ENCODE results near the gene FILIP1L.

DNA sequence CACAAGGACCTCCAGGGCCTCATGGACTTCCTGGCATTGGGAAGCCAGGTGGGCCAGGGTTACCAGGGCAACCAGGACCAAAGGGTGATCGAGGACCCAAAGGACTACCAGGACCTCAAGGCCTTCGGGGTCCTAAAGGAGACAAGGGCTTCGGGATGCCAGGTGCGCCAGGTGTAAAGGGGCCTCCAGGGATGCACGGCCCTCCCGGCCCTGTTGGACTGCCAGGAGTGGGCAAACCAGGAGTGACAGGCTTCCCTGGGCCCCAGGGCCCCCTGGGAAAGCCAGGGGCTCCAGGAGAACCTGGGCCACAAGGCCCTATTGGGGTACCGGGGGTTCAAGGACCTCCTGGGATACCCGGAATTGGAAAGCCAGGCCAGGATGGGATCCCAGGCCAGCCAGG, 319.8 kb downstream of the FILIP1L start:
- TF ChIP-seq ZNF138 (CRISPR knock-in tag; IDR thresholded peaks at IDR 0.05; ENCODE audit: low read depth) = no peak
- TF ChIP-seq ZFP82 (CRISPR knock-in tag; IDR thresholded peaks at IDR 0.05; ENCODE audit: borderline replicate concordance) = no peak
- no peak for TF ChIP-seq EED (CRISPR knock-in tag; IDR thresholded peaks at IDR 0.05)
- TF ChIP-seq EP300 (IDR thresholded peaks at IDR 0.05; ENCODE audit: low read depth in 2 of 2, low read length in 2 of 2) = no peak
- no peak for TF ChIP-seq EP300 (CRISPR knock-in tag; IDR thresholded peaks at IDR 0.05; ENCODE audit: borderline replicate concordance)
- TF ChIP-seq, protein P1, sequence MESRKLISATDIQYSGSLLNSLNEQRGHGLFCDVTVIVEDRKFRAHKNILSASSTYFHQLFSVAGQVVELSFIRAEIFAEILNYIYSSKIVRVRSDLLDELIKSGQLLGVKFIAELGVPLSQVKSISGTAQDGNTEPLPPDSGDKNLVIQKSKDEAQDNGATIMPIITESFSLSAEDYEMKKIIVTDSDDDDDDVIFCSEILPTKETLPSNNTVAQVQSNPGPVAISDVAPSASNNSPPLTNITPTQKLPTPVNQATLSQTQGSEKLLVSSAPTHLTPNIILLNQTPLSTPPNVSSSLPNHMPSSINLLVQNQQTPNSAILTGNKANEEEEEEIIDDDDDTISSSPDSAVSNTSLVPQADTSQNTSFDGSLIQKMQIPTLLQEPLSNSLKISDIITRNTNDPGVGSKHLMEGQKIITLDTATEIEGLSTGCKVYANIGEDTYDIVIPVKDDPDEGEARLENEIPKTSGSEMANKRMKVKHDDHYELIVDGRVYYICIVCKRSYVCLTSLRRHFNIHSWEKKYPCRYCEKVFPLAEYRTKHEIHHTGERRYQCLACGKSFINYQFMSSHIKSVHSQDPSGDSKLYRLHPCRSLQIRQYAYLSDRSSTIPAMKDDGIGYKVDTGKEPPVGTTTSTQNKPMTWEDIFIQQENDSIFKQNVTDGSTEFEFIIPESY (CRISPR knock-in tag; IDR thresholded peaks at IDR 0.05) = no peak
- TF ChIP-seq, protein P2, sequence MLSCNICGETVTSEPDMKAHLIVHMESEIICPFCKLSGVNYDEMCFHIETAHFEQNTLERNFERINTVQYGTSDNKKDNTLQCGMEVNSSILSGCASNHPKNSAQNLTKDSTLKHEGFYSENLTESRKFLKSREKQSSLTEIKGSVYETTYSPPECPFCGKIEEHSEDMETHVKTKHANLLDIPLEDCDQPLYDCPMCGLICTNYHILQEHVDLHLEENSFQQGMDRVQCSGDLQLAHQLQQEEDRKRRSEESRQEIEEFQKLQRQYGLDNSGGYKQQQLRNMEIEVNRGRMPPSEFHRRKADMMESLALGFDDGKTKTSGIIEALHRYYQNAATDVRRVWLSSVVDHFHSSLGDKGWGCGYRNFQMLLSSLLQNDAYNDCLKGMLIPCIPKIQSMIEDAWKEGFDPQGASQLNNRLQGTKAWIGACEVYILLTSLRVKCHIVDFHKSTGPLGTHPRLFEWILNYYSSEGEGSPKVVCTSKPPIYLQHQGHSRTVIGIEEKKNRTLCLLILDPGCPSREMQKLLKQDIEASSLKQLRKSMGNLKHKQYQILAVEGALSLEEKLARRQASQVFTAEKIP (CRISPR knock-in tag; IDR thresholded peaks at IDR 0.05; ENCODE audit: borderline replicate concordance) = no peak
- TF ChIP-seq, protein P3, sequence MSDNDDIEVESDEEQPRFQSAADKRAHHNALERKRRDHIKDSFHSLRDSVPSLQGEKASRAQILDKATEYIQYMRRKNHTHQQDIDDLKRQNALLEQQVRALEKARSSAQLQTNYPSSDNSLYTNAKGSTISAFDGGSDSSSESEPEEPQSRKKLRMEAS (IDR thresholded peaks at IDR 0.05) = no peak
- no peak for TF ChIP-seq POLR2A (IDR thresholded peaks at IDR 0.05; ENCODE audit: insufficient read depth in 1 of 2, low read depth in 2 of 2, low read length in 2 of 2)
- no peak for TF ChIP-seq ZNF282 (IDR thresholded peaks at IDR 0.05; ENCODE audit: partially characterized antibody)
- no peak for TF ChIP-seq SRF (IDR thresholded peaks at IDR 0.05; ENCODE audit: low read depth, low read length)
- TF ChIP-seq TEAD2 (CRISPR knock-in tag; IDR thresholded peaks at IDR 0.05) = no peak
- TF ChIP-seq BHLHE40 (IDR thresholded peaks at IDR 0.05; ENCODE audit: low read length) = no peak
- TF ChIP-seq, protein P4, sequence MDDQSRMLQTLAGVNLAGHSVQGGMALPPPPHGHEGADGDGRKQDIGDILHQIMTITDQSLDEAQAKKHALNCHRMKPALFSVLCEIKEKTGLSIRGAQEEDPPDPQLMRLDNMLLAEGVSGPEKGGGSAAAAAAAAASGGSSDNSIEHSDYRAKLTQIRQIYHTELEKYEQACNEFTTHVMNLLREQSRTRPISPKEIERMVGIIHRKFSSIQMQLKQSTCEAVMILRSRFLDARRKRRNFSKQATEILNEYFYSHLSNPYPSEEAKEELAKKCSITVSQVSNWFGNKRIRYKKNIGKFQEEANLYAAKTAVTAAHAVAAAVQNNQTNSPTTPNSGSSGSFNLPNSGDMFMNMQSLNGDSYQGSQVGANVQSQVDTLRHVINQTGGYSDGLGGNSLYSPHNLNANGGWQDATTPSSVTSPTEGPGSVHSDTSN (CRISPR knock-in tag; IDR thresholded peaks at IDR 0.05; ENCODE audit: borderline replicate concordance) = no peak
- no peak for TF ChIP-seq RAD21 (CRISPR knock-in tag; IDR thresholded peaks at IDR 0.05)

All from HepG2 (cell line).